22Rv1 (cell line): ENCODE results near the gene CPEB1.

Source experiments
- ZFX ChIP-seq: fragments of 450-650 bp; IDR thresholded peaks from 2 replicates; pipeline ENCODE4 v1.6.1; 2017; ENCODE audit warnings: antibody characterized with exemption, borderline replicate concordance
- TF ChIP-seq, protein P1 (sequence below): fragments of 450-650 bp; IDR thresholded peaks from 2 replicates; pipeline ENCODE4 v1.5.1; 2017; ENCODE audit warnings: mild to moderate bottlenecking

DNA sequence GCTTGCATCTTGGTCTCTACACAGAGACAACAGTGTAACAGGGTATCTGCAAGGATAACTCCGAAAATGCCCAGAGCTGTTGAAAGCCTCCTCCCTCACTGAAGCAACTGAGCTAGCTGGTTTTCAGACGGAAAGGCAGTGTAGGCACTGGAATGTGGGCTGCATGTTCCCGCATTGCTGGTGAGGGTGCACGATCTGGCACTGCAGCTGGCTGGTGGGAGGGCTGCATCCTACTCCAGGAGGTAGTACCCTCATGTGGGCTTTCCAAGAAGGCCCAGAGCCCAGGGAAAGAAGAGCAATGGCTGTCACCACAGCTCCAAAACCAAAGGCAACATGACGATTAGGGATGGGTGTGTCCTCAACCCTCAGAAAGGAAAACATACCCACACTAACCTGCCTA, 78.2 kb downstream of the CPEB1 start:
- TF ChIP-seq, protein P1, sequence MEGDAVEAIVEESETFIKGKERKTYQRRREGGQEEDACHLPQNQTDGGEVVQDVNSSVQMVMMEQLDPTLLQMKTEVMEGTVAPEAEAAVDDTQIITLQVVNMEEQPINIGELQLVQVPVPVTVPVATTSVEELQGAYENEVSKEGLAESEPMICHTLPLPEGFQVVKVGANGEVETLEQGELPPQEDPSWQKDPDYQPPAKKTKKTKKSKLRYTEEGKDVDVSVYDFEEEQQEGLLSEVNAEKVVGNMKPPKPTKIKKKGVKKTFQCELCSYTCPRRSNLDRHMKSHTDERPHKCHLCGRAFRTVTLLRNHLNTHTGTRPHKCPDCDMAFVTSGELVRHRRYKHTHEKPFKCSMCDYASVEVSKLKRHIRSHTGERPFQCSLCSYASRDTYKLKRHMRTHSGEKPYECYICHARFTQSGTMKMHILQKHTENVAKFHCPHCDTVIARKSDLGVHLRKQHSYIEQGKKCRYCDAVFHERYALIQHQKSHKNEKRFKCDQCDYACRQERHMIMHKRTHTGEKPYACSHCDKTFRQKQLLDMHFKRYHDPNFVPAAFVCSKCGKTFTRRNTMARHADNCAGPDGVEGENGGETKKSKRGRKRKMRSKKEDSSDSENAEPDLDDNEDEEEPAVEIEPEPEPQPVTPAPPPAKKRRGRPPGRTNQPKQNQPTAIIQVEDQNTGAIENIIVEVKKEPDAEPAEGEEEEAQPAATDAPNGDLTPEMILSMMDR = no peak
- TF ChIP-seq ZFX = no peak
